Measurements from ENCODE around the gene DSCAM.

The DSCAM gene

GRCh38 chr21:40641042-40641441, 205.9 kb downstream of the DSCAM start:
- TF ChIP-seq EP300 (IDR thresholded peaks at IDR 0.05; ENCODE audit: borderline replicate concordance) (no peak), REST (IDR thresholded peaks at IDR 0.05; ENCODE audit: low read depth) (no peak), RAD21 (IDR thresholded peaks at IDR 0.05; ENCODE audit: low read depth) (no peak), TAF1 (IDR thresholded peaks at IDR 0.05; ENCODE audit: low read depth) (no peak), ZBTB7A (IDR thresholded peaks at IDR 0.05; ENCODE audit: low read depth) (no peak), NFIC (IDR thresholded peaks at IDR 0.05) (no peak), FOXM1 (IDR thresholded peaks at IDR 0.05; ENCODE audit: borderline replicate concordance, low read depth) (no peak), YY1 (IDR thresholded peaks at IDR 0.05; ENCODE audit: low read depth) (no peak), TEAD4 (IDR thresholded peaks at IDR 0.05) (no peak), CREB1 (IDR thresholded peaks at IDR 0.05; ENCODE audit: low read depth) (no peak)

GRCh38 chr21:40640266-40640789, 206.6 kb downstream of the DSCAM start:
- TF ChIP-seq TCF12 (IDR thresholded peaks at IDR 0.05; ENCODE audit: low read depth) = no peak
- no peak for TF ChIP-seq MAX (IDR thresholded peaks at IDR 0.05)
- TF ChIP-seq YY1 (IDR thresholded peaks at IDR 0.05; ENCODE audit: low read depth) = no peak
- TF ChIP-seq ZBTB7A (IDR thresholded peaks at IDR 0.05; ENCODE audit: low read depth) = no peak
- no peak for TF ChIP-seq FOXM1 (IDR thresholded peaks at IDR 0.05; ENCODE audit: borderline replicate concordance, low read depth)
- no peak for TF ChIP-seq EP300 (IDR thresholded peaks at IDR 0.05; ENCODE audit: borderline replicate concordance)
- no peak for TF ChIP-seq REST (IDR thresholded peaks at IDR 0.05; ENCODE audit: low read depth)
- no peak for TF ChIP-seq USF1 (IDR thresholded peaks at IDR 0.05)

- no peak for TF ChIP-seq CEBPB (IDR thresholded peaks at IDR 0.05)
- no peak for TF ChIP-seq USF1 (IDR thresholded peaks at IDR 0.05)
- no peak for TF ChIP-seq TCF12 (IDR thresholded peaks at IDR 0.05; ENCODE audit: low read depth)
- no peak for TF ChIP-seq ZBTB7A (IDR thresholded peaks at IDR 0.05; ENCODE audit: low read depth)
- TF ChIP-seq REST (IDR thresholded peaks at IDR 0.05; ENCODE audit: low read depth) = no peak
- no peak for TF ChIP-seq FOXM1 (IDR thresholded peaks at IDR 0.05; ENCODE audit: borderline replicate concordance, low read depth)
- no peak for TF ChIP-seq NFIC (IDR thresholded peaks at IDR 0.05)
- no peak for TF ChIP-seq TEAD4 (IDR thresholded peaks at IDR 0.05)
These were observed 207.3 kb downstream of the DSCAM start for GRCh38 chr21:40639616-40640194.

- TF ChIP-seq NFIC (IDR thresholded peaks at IDR 0.05) = no peak
- no peak for TF ChIP-seq FOXM1 (IDR thresholded peaks at IDR 0.05; ENCODE audit: borderline replicate concordance, low read depth)
- TF ChIP-seq RAD21 (IDR thresholded peaks at IDR 0.05; ENCODE audit: low read depth) = no peak
- no peak for TF ChIP-seq TCF12 (IDR thresholded peaks at IDR 0.05; ENCODE audit: low read depth)
- TF ChIP-seq REST (IDR thresholded peaks at IDR 0.05; ENCODE audit: low read depth) = no peak
- TF ChIP-seq YY1 (IDR thresholded peaks at IDR 0.05; ENCODE audit: low read depth) = no peak
These were observed 208.3 kb downstream of the DSCAM start for GRCh38 chr21:40638466-40639251.

Data from Ishikawa (cell line).